Fibroblast of villous mesenchyme (primary cell): ENCODE results near the gene TEX38. TPM values are rescaled to one million over a fixed set of nuclear protein-coding genes. Genes with fewer than 3 reads are reported as not detected.

Experiments used
- DNase-seq: peaks from one replicate; pipeline ENCODE4 v3.0.0-alpha.2; 2010; ENCODE audit warnings: low read depth
- H3K4me3 ChIP-seq: 2 replicates; pipeline ENCODE4 v1.5.1; 2011; ENCODE audit warnings: low read depth, mild to moderate bottlenecking, low read length
- CTCF ChIP-seq: IDR thresholded peaks from 2 replicates; pipeline ENCODE4 v1.5.1; 2012; ENCODE audit warnings: low read depth, mild to moderate bottlenecking, low read length; ENCODE audit not compliant: insufficient read depth
- total RNA-seq: library from RNA; depleted of rRNA; stranded (reverse); fragments of >200 nt; gene quantifications from 2 replicates; pipeline ENCODE4 v1.2.3, GENCODE V29; 2012

TEX38 gene
- total RNA-seq, 1 donor, result under 0.01 TPM

- DNase-seq, result no peak
- no peak overlapping the region for H3K4me3 ChIP-seq
- no peak for TF ChIP-seq CTCF
These were observed 34.1 kb upstream of the TEX38 start for GRCh38 chr1:46637444-46638083.

DNA sequence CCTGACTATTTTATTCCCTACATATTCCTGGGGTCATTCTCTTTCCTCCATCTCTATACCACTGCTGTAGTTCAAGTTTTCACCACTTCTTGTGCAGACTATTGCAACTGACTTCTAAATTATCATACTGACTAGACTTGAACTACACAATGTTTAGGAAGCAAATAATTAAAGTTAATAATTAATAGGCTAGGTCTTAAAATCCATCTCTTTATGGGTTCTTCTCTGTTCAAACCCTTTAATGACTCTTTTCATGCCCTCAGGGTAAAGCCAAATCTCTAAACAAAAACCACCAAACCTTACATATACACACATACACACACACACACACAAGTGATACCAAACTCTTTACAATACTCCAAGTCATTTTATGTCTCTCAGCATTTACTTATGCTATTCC, 32.7 kb upstream of the TEX38 start:
- no peak overlapping the region for H3K4me3 ChIP-seq
- no peak for DNase-seq
- TF ChIP-seq CTCF, result no peak

DNA sequence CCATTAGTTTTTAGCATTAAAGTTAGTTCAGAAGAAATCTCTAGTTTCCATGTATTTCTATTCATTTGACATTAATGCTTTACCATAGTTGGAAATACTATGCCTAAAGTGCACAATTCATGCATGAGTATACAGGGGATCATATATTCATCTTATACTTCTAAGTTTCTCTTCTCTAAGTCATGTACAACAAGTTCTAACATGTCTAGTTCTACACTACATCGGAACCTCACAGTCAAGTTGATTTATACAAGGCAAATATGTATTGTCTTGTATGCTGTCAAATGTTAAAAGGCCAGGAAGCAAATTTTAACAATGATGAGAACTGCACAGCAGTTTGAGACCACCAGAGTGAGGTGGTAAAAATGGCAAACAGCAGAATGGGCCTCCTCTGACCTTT, 32.1 kb upstream of the TEX38 start:
- no peak for TF ChIP-seq CTCF
- DNase-seq, result no peak
- H3K4me3 ChIP-seq, result no peak overlapping the region

- no peak for TF ChIP-seq CTCF
- DNase-seq, result no peak
- H3K4me3 ChIP-seq, result no peak overlapping the region
These were observed 29.5 kb upstream of the TEX38 start for GRCh38 chr1:46642115-46642680.

DNA sequence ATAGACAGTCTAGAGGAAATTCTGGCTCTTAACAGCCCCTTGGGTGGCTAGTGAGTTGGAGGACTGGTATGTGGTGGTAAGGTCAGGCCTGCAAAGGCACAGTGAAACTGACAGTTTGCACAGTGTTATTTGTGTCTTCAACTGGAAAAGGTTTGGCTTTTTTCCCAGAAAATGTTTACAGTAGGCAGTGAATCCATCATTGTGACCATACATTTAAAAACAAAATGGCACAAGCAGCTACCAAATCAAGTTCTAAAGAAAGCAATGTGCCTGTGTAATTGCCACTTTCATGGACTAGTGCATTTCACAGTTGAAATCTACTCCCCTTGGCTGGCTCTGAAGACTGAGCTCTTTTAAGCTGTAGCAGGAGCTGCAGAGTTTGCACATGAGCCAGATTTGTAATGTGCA, 28.3 kb upstream of the TEX38 start:
- H3K4me3 ChIP-seq, result no peak overlapping the region
- TF ChIP-seq CTCF, result no peak
- peak; percentile 93 for DNase-seq

DNA sequence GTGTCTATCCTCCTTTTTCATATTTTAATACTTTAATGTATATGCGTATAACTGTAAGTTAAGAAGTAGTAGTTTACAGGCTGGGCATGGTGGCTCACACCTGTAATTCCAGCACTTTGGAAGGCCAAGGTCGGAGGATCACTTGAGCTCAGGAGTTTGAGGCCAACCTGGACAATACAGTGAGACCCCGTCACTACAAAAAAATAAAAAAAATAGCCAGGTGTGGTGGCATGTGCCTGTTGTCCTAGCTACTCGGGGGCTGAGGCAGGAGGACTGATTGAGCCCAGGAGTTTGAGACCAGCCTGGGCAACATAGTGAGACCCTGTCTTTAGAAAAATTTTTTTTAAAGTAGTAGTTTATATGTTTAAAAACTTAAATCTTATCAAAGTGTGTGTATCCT, 25.8 kb upstream of the TEX38 start:
- no peak for TF ChIP-seq CTCF
- no peak overlapping the region for H3K4me3 ChIP-seq
- DNase-seq, result no peak

GRCh38 chr1:46646331-46646730, 25.3 kb upstream of the TEX38 start:
- peak; percentile 38 for DNase-seq
- no peak for TF ChIP-seq CTCF
- H3K4me3 ChIP-seq, result no peak overlapping the region
